ENCODE results near the gene MALSU1.
A peak's percentile ranks its signal among the peaks of the same experiment; 100 is the strongest.

The MALSU1 gene

DNA sequence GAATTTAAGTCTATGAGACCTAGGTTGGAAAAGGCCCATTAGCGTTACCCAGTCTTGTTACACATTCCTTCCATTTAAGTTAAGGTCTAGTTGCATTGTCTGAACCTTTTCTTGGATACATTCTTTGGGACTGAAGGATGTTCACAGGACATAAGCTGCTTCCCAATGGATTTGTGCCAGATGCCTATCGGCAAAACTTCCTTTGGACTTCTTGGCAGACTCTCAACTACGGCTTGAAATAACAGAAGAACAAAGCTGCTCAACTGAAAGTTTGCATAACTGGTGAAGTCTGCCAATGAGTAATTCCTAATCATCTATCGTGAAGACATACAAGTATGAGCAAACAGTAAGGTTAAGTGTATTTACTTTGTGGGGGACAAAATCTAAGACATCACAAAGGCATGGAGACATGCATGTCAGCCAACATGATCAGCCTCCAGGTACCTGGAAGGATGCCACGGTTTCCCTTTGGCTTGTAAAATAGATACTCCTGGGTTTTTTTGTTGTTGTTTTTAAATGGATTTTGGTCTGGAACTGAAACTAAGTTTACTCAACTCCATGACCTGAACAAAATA is 35.4 kb downstream of the MALSU1 start:
- no peak overlapping the region for H3K4me3 ChIP-seq (replicated peaks; ENCODE audit: low read depth, low read length)
- DNase-seq (ENCODE audit: extremely low read depth, low read depth) = peak; percentile 92
- TF ChIP-seq, protein P1, sequence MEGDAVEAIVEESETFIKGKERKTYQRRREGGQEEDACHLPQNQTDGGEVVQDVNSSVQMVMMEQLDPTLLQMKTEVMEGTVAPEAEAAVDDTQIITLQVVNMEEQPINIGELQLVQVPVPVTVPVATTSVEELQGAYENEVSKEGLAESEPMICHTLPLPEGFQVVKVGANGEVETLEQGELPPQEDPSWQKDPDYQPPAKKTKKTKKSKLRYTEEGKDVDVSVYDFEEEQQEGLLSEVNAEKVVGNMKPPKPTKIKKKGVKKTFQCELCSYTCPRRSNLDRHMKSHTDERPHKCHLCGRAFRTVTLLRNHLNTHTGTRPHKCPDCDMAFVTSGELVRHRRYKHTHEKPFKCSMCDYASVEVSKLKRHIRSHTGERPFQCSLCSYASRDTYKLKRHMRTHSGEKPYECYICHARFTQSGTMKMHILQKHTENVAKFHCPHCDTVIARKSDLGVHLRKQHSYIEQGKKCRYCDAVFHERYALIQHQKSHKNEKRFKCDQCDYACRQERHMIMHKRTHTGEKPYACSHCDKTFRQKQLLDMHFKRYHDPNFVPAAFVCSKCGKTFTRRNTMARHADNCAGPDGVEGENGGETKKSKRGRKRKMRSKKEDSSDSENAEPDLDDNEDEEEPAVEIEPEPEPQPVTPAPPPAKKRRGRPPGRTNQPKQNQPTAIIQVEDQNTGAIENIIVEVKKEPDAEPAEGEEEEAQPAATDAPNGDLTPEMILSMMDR (IDR thresholded peaks at IDR 0.05; ENCODE audit: low read depth, low read length, missing control alignments) = no peak

DNA sequence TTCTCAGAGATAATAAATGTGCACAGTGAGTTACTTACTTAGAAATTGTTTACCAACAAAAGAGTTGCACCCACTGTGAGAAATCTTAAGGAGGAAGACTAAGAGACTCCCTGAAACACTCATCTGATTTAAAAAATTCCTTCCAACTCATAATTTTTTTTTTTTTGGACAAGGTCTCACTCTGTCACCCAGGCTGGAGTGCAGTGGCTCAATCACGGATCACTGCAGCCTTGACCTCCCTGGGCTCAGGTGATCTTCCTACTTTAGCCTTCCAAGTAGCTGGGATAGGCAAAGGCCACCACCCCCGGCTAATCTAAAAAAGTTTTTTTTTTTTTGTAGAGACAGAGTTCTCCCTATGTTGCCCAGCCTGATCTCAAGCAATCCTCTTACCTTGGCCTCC is 36.0 kb downstream of the MALSU1 start:
- H3K4me3 ChIP-seq (replicated peaks; ENCODE audit: low read depth, low read length) = no peak overlapping the region
- no peak for DNase-seq (ENCODE audit: extremely low read depth, low read depth)
- TF ChIP-seq, protein P1 (IDR thresholded peaks at IDR 0.05; ENCODE audit: low read depth, low read length, missing control alignments) = no peak

DNA sequence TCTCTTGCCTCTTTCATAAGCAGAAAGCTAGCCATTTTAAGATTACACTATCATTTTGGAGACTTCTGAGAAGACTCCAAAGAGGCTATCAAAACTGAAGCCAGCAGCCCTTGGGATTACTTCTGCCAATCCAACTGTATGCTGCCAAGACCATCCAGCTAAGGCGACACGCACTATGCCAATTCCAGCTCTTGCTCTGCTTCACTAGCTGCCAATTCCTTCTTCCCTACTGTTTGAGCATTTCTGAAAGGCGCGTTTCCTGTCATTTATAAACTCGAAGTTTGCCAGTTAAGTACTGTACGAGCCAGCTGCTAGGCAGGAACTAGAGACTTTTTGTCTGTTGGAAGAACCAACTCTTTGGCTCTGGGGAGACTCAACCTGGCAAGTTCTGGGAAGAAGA is 36.5 kb downstream of the MALSU1 start:
- no peak overlapping the region for H3K4me3 ChIP-seq (replicated peaks; ENCODE audit: low read depth, low read length)
- TF ChIP-seq, protein P1 (IDR thresholded peaks at IDR 0.05; ENCODE audit: low read depth, low read length, missing control alignments) = no peak
- no peak for DNase-seq (ENCODE audit: extremely low read depth, low read depth)

DNA sequence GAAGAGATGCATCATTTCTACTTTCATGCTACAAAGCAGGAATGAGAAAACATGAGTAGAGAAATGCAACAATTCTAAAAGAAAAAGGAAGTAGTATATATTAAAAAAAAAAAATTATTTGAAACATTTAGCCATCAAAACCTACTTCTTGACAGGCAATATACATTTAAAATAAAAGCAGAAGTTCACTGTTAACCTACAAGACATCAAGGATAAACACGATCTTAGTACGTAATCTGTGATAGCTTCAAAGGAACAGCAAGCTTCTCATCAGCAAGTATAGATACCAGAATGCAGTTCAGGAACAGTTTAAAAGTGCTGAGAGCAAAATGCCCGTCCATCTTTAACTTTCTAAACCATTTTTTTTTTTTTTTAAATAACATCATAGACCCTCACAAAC is 36.9 kb downstream of the MALSU1 start:
- DNase-seq (ENCODE audit: extremely low read depth, low read depth) = no peak
- TF ChIP-seq, protein P1 (IDR thresholded peaks at IDR 0.05; ENCODE audit: low read depth, low read length, missing control alignments) = no peak
- H3K4me3 ChIP-seq (replicated peaks; ENCODE audit: low read depth, low read length) = no peak overlapping the region

DNA sequence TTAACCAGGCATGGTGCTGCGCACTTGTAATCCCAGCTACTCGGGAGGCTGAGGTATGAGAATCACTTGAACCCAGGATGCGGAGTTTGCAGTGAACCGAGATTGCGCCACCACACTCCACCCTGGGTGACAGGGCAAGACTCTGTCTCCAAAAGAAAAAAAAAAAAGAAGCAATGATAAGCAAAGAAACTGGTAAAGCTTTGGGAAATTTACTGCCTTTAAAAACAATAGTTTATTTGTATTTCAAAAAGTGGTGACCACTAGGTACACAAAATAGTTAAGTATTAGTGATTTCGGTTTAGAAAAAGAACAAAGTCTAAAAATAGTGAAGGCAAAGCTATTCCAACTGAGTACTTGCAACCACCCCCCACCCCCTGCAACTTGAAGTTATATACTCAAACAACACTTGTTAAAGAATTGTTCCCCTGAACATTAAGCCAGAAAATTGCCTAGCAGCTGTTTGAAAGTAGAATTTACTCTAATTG is 37.7 kb downstream of the MALSU1 start:
- H3K4me3 ChIP-seq (replicated peaks; ENCODE audit: low read depth, low read length) = no peak overlapping the region
- DNase-seq (ENCODE audit: extremely low read depth, low read depth) = no peak
- TF ChIP-seq, protein P1 (IDR thresholded peaks at IDR 0.05; ENCODE audit: low read depth, low read length, missing control alignments) = no peak

DNA sequence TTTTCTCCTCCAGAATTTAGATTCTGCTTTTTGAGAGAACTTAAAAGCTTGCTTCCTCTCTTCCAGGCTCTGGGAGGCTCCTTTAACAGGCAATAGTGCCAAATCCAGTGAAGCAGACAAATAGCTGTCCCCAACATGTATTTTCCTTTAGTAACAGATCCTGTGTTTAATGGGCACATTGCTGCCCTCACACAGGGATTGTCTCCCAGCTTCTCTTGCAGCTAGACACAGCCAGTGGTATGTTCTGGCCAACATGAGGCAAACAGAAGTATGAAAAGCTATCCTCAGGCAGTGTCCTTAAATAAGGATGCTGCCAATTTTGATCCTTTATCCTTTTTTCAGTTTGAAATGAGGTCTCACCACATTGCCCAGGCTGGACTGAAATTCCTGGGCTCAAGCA is 38.2 kb downstream of the MALSU1 start:
- DNase-seq (ENCODE audit: extremely low read depth, low read depth) = no peak
- TF ChIP-seq, protein P1 (IDR thresholded peaks at IDR 0.05; ENCODE audit: low read depth, low read length, missing control alignments) = no peak
- no peak overlapping the region for H3K4me3 ChIP-seq (replicated peaks; ENCODE audit: low read depth, low read length)

DNA sequence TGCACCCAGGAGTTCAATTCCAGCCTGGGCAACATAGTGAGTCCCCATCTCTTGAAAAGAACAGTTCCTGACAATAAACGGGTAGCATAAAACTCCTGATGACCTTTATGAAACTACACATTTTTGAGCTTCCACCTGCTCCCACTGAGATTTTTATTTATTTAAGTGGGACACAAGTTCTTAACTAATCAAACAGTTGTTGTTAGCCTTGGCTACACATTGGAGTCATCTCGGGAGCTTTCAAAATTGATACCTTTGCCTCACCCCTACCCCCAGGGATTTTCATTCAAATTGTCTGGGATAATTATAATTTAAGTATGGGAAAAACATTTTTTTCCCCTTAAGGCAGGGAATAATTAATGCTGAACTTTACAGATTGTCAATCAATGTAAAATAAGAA is 39.3 kb downstream of the MALSU1 start:
- no peak overlapping the region for H3K4me3 ChIP-seq (replicated peaks; ENCODE audit: low read depth, low read length)
- DNase-seq (ENCODE audit: extremely low read depth, low read depth) = no peak
- TF ChIP-seq, protein P1 (IDR thresholded peaks at IDR 0.05; ENCODE audit: low read depth, low read length, missing control alignments) = no peak
